D341Med (cell line): ENCODE results near the gene AHRR.
"Not testable (repeated sequence)": the region's sequence is repeated elsewhere in the genome, so short reads cannot be mapped to it uniquely, and the experiment has no call there.

Experiments used
- DNase-seq: peaks from one replicate; pipeline ENCODE4 v3.0.0; 2012; ENCODE audit warnings: low spot score

Gene AHRR

GRCh38 chr5:459562-460272, 138.2 kb downstream of the AHRR start:
- no peak for DNase-seq

GRCh38 chr5:460273-460625, 138.7 kb downstream of the AHRR start:
- DNase-seq = no peak

- no peak for DNase-seq
These were observed 140.6 kb downstream of the AHRR start for GRCh38 chr5:462051-462481.

- DNase-seq = no peak
These were observed 141.8 kb downstream of the AHRR start for GRCh38 chr5:463301-463700.

- DNase-seq = no peak
These were observed 142.4 kb downstream of the AHRR start for GRCh38 chr5:463952-464351.

GRCh38 chr5:464446-464842, 142.9 kb downstream of the AHRR start:
- DNase-seq = no peak

GRCh38 chr5:464843-465590, 143.5 kb downstream of the AHRR start:
- DNase-seq = no peak

GRCh38 chr5:465591-466403, 144.3 kb downstream of the AHRR start:
- no peak for DNase-seq

- no peak for DNase-seq
These were observed 145.3 kb downstream of the AHRR start for GRCh38 chr5:466661-467310.

- DNase-seq = no peak
These were observed 146.9 kb downstream of the AHRR start for GRCh38 chr5:468401-468800.

GRCh38 chr5:469752-470483, 148.4 kb downstream of the AHRR start:
- no peak for DNase-seq

- DNase-seq = no peak
These were observed 149.6 kb downstream of the AHRR start for GRCh38 chr5:470961-471749.

- DNase-seq = no peak
These were observed 150.2 kb downstream of the AHRR start for GRCh38 chr5:471750-472058.

- DNase-seq = no peak
These were observed 150.7 kb downstream of the AHRR start for GRCh38 chr5:472076-472655.

GRCh38 chr5:472656-473550, 151.4 kb downstream of the AHRR start:
- peak; percentile 100 for DNase-seq

- no peak for DNase-seq
These were observed 152.2 kb downstream of the AHRR start for GRCh38 chr5:473551-474192.

GRCh38 chr5:474232-474839, 152.8 kb downstream of the AHRR start:
- not testable (repeated sequence) for DNase-seq

- no peak for DNase-seq
These were observed 153.5 kb downstream of the AHRR start for GRCh38 chr5:474840-475661.
